Liver (tissue), 3 donors: Measurements from ENCODE around the gene ATF5.

Experiments
- CTCF ChIP-seq: fragments of 150-350 bp; IDR thresholded peaks from 2 replicates; pipeline ENCODE4 v1.5.1; 2017; ENCODE audit warnings: improper control_type of control experiment, low read depth, low read length; ENCODE audit not compliant: missing input control
- EGR1 ChIP-seq, 2 donors: IDR thresholded peaks; 2 replicates each; pipeline ENCODE4 v1.6.1; 2016 to 2018; ENCODE audit warnings: antibody characterized with exemption in 2 of 2, low read depth in 2 of 2
- GABPA ChIP-seq, 2 donors: IDR thresholded peaks in 1 of 2; conservative IDR thresholded peaks in 1 of 2; 2 replicates each; pipeline ENCODE4 v1.6.1; 2016; ENCODE audit warnings: antibody characterized with exemption in 2 of 2, mild to moderate bottlenecking in 1 of 2, moderate library complexity in 1 of 2
- JUND ChIP-seq, 2 donors: IDR thresholded peaks; 2 replicates each; pipeline ENCODE4 v1.6.1; 2016; ENCODE audit warnings: antibody characterized with exemption in 2 of 2
- MAX ChIP-seq: IDR thresholded peaks from 2 replicates; pipeline ENCODE4 v1.6.1; 2016; ENCODE audit warnings: antibody characterized with exemption
- REST ChIP-seq: IDR thresholded peaks from 2 replicates; pipeline ENCODE4 v1.6.1; 2016; ENCODE audit warnings: antibody characterized with exemption, mild to moderate bottlenecking
- TAF1 ChIP-seq: conservative IDR thresholded peaks from 2 replicates; pipeline ENCODE4 v1.6.1; 2016; ENCODE audit warnings: antibody characterized with exemption, mild to moderate bottlenecking
- ZBTB33 ChIP-seq: IDR thresholded peaks from 2 replicates; pipeline ENCODE4 v1.6.1; 2016; ENCODE audit warnings: antibody characterized with exemption
- donor health status: healthy.
- donor health status: healthy.

GRCh38 chr19:49951806-49952478 is 22.9 kb downstream of the ATF5 start:
- TF ChIP-seq CTCF (no peak), MAX (no peak), TAF1 (no peak), ZBTB33 (no peak), GABPA (IDR thresholded peaks at IDR 0.05 in 1 of 2, conservative IDR thresholded peaks at IDR 0.05 in 1 of 2) (no peak), REST (no peak), JUND (IDR thresholded peaks at IDR 0.05) (no peak), EGR1 (IDR thresholded peaks at IDR 0.05; ENCODE audit: low read depth in 2 of 2) (no peak)
